SKM-1 (cell line): Measurements from ENCODE around the gene SERTAD1.
"Not testable (repeated sequence)": the region's sequence is repeated elsewhere in the genome, so short reads cannot be mapped to it uniquely, and the experiment has no call there.

ENCODE experiments used
- DNase-seq: peaks from one replicate; lab custom pipeline; 2025; ENCODE audit not compliant: unreplicated experiment; lab: John Stamatoyannopoulos, UW

SERTAD1 gene

DNA sequence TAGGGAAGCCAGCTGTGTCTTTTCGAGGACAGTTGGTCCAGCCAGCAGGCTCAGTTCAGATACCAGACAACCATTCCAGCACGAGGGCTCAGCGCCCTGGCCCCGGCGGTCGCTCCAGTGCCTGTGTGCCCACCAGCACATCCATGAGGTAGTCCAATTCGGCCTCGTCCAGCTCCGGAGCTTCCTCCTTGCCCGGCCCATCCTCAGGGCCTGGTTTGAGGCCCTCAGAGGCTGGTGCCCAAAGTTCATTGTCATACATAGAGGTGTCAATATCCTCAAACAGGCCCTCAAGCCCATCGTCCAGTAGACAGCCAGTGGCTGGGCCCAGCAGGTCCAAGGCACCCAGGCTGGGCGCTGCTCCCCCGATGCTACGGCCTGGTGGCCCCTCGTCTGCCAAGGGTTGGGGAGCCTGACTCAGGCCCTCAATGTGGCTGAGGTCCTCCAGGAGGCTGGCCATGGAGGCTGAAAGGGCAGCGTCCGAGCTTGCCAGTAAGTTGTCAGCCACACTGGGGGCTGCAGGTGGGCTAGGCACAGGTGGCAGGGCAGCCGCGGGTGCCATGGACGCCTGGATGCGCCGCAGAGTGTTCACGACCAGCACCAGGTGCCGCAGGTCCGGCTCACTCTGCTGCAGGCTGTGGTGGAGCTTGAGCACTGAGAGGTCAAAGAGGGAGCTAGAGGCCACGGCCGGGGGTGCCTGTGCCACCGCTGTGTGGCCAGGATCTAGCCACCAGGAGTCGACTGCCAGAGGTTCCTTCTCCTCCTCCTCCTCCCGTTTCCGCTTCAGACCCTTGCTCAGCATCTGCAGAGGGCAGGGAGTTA lies 2.8 kb downstream of the SERTAD1 start:
- no peak for DNase-seq

GRCh38 chr19:40421993-40422747 lies 3.6 kb downstream of the SERTAD1 start:
- no peak for DNase-seq

DNA sequence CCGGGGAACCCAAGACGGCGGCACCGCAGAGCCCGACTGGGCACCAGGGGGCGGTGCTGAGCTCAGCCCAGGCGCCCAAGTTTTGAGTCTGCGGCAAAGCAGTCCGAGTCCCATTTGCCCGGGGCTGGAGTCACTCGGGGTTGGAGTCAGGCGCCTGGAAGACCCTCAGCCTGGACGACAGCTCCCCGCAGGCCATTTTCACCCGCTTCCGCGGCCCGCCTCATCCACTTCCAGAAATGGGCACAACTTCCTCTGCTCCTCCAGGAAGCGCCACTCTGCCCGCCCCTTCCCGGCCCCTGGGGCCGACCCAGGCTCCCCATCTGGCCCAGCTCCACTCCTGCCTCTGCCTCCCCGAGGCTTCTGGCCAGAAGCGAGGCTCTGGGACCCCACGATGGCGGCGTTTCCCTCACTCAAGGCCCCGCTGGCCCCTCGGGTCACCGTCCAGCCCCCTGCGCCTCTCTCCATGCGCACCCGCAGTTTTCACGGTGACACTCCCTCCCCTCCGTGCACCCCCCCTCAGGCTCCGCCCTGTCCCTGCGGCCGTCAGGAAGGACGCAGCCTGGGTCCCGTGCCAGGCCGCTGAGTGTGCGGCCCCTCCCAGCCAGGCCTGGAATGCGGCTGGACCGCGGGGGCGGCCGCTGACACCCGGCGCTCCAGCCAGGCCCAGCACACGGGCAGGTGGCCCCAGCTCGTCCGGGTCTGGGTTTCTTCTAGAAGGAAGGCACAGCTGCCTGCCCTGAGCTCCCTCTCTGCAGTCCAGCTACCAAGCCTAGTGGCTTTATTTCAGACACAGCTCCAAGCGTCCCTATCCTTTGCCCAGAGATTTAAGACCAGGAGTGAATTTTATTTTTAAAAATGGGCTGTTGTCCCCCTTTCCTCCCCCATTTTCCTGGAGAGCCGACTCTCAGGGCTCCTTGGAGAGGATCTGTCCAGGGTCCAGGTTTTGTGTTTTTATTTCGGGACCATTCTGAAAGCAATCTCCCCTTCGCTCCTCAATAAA lies 4.7 kb downstream of the SERTAD1 start:
- DNase-seq, result peak; percentile 45

DNA sequence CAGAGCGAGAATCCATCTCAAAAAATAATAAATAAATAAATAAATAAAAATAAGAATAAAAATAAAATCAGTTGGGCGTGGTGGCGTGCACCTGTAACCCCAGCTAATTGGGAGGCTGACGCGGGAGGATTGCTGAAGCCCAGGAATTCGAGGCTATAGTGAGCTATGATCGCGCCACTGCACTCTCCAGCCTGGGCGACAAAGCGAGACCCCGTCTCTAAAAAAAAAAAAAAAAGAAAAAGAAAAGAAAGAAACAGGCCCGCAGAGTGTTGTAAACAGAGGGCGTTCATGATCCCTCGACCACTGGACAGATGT lies 5.4 kb downstream of the SERTAD1 start:
- DNase-seq, result no peak

GRCh38 chr19:40419780-40420179 lies 6.0 kb downstream of the SERTAD1 start:
- no peak for DNase-seq

DNA sequence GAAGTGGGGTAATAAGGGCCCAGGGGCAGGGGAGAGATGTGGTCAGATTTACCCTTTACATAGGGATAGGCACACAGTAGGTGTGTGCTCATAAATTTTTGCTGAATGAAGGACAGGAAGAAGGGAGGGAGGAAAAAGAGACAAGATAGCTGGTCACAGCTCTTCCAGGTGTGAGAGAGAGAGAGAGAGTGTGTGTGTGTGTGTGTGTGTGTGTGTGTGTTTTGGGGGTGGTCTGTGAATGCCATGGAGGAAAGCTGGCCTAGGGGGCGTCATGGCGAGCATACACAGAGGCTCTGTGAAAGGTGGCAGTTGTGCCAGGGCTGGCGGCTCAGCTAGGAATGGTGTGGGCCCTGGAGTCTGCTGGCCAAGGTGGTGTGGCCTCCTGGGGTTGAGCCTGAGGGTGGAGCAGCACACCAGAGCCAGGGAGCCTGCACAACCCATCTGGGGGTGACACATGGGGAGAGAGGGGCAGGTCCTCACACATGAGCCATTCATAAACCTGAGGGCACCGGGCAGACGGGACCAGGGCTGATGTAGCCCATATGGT lies 6.7 kb downstream of the SERTAD1 start:
- DNase-seq, result no peak

GRCh38 chr19:40418040-40418439 lies 7.8 kb downstream of the SERTAD1 start:
- no peak for DNase-seq

DNA sequence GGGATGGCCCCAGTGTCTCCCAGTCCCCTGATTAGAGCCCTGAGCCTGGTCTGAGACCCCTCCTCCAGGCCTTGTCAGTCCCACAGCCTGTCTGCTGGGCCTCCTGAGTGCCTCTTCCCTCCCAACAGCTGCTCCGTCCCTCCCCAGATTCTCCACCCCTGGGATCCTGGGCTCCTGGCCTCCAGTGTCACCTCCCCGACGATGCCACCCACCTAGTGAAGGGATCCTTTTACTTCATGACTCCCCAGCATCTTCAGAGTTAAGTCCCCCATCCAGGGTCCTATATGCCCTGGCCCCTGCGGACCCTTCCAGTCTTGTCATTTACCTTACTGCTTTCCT lies 8.2 kb downstream of the SERTAD1 start:
- DNase-seq, result no peak

DNA sequence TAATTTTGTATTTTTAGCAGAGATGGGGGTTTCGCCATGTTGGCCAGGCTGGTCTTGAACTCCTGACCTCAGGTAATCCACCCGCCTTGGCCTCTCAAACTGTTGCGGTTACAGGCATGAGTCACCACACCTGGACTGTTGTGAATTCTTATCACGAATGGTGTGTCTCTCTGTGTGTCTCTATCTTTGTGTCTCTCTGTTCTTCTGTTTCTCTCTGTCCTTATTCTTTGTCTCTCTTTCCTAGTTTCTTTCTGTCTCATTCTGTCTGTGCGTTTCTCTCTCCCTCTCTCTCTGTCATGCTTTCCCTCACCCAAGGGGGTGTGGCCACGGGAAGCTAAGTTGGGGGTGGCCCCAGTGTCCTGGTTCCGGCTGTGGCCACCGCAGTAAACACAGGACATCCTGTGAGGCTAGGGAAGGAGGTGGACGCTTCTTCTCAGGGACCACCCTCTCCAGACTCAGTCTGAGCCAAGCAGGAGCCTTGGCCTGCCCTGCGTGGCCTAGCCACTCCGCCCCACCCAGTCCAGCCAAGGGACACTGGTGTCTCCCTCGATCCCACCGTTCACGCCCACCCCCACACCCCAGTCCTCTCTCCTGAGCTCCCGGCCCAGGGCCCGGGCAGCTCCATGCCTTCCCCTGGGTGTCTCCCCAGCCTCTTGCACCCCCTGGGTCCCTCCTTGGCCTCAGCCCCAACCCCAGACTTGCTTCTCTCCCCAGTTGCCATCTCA lies 8.7 kb downstream of the SERTAD1 start:
- DNase-seq, result no peak

- DNase-seq, result no peak
These were observed 10.0 kb downstream of the SERTAD1 start for GRCh38 chr19:40415768-40416167.

DNA sequence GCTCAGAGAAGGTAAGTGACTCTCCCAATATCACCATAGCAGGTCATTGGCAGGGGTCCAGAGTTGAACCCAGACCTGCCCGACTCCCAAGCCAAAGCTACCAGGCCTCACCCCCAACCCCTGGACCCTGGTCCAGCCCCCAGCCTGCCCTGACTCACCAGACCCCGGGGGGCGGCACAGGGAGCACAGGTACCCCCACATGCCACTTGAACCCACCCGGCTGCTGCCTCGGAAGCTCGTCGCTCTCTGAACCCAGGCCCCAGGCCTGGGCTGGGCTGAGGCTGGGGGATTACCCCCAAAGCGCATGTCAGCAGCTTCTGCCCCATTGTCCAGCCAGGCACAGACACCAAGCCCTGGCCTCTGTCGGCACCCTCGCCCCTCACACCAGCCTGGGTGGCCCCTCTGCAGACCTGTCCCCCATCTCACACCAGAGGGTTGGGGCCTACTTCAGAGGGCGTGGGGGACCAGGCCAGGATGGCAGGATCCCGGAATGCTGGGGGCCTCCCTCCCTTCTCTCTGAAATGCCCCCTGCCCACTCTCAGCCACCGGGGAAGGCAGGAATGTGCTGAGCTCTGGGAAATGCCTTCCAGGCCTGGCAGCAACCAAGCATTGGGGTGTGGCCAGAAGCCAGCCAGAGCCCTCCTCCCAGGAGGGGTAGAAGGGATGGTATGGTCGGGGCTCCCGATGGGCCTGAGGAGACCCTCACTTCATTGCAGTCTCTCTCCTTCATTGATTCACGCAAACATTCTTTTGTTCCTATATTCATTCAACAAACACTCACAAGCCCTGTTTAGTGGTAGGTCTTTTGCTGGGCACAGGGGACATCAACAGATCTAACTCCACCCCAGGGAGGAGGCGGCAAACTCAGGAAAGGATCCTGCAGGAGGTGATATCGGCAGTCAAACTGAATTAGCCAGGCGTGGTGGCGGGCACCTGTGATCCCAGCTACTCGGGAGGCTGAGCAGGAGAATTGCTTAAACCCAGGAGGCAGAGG lies 11.0 kb downstream of the SERTAD1 start:
- DNase-seq, result no peak

- no peak for DNase-seq
These were observed 12.4 kb downstream of the SERTAD1 start, which contains the start of gene PRX for GRCh38 chr19:40413291-40413845. Gene PRX (minus strand): TSS chr19:40413378. CDS start chr19:40407932, 5,446 bp downstream.

- no peak for DNase-seq
These were observed 12.9 kb downstream of the SERTAD1 start for GRCh38 chr19:40412866-40413265.

DNA sequence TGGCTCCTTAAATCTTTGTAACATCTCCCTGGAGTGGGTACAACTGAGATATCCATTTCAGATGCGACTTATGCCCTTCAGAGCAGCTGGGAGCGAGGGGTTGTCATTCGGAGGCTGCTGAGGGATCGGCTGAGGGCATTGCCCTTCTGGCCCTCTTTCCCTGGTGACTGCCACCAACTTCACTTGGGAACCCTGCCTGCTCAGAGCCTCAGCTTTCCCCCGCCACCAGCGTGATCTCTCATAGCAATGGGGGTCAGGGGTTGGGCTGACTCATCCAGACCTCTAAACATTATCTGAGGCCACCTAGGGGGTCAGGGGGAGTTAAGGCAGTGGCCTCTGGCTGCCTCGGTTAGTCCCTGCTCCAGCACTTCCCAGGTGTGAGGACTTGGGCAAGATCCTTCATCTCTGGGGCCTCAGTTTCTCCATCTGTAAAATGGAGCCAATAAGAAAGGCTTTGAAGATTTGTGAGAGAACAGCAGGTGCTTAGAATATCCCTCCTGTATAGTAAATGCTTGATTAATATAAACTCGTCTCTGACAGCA lies 13.8 kb downstream of the SERTAD1 start:
- no peak for DNase-seq

DNA sequence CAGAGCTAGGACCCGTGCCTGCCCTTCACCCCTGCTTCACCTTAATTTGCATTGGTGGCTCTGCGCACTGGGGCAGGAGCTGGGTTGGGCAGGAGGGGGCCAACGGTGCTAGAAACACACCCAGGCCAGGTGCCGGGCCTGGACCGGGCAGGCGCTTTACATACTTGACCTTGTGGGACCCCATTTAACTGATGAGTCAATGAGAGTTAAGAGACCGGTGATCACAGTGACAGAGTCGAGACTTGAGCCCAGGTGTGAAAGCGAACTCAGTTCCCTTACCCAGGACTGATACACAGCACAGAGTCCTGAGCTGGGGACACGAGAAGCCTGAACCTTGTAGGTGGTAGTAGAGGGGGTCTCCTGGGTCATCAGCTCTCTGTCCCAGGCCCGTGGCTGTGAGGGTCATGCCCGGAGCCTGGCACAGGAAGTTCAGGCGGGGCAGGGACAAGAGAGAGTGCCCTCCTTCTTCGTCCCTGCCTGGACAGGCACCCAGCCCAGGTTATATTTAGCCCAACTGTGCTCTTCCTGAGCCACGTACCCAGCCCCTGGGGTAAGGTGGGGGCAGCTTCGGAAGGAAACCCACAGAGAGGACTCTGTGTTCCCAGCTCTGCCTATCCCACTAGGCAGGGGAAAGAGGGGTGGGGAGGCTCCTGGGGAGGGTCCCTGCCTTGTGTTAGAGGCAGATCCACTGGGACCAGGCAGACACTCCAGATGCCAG lies 14.5 kb downstream of the SERTAD1 start:
- DNase-seq, result no peak

- no peak for DNase-seq
These were observed 15.8 kb downstream of the SERTAD1 start for GRCh38 chr19:40410030-40410389.

- DNase-seq, result not testable (repeated sequence)
These were observed 17.2 kb downstream of the SERTAD1 start for GRCh38 chr19:40408598-40408925.
